Measurements from ENCODE around the gene KRTAP5-5.

DNA sequence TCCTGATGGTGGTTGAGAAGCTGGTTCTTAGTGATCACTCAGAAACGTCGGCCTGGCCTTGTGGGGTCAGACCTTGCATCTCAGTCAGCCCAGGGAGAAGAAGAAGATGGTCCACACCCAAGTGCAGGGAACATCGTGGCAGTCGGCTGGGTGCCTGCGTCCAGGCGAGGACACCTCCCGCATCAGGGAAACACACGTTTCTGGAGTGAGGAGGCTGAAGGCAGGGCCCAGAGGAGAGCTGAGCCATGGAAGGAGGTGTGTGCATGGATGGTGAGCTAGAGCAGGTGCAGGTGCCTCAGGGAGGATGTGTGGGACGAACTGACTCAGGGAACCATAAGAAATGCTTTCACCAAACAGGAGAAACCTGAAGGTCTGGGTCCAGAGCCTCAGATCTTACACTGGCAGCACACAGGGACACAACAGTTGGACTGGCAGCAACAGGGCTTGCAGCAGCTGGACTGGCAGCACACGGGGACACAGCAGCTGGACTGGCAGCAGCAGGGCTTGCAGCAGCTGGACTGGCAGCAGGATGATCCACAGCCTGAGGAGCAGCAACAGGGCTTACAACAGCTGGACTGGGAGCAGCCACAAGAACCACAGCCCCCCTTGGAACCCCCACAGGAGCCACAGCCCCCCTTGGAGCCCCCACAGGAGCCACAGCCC, 32.1 kb upstream of the KRTAP5-5 start:
- TF ChIP-seq HDAC2 (IDR thresholded peaks at IDR 0.05; ENCODE audit: borderline replicate concordance in 1 of 2, low read depth in 2 of 2, low read length in 2 of 2) (no peak), TAF1 (IDR thresholded peaks at IDR 0.05; ENCODE audit: low read depth, low read length) (no peak), BRCA1 (IDR thresholded peaks at IDR 0.05; ENCODE audit: low read depth, low read length) (no peak), POLR2AphosphoS5 (IDR thresholded peaks at IDR 0.05; ENCODE audit: low read depth, low read length) (no peak), HDAC6 (IDR thresholded peaks at IDR 0.05; ENCODE audit: low read depth, low read length) (no peak), CHD2 (IDR thresholded peaks at IDR 0.05; ENCODE audit: low read length) (no peak), POLR2A (IDR thresholded peaks at IDR 0.05; ENCODE audit: control extremely low read depth in 1 of 2, low read depth in 2 of 2, low read length in 2 of 2) (no peak), KDM5A (IDR thresholded peaks at IDR 0.05; ENCODE audit: low read length) (no peak), ATF3 (IDR thresholded peaks at IDR 0.05; ENCODE audit: insufficient read depth, low read depth, low read length) (no peak)
- TF ChIP-seq, protein P1, sequence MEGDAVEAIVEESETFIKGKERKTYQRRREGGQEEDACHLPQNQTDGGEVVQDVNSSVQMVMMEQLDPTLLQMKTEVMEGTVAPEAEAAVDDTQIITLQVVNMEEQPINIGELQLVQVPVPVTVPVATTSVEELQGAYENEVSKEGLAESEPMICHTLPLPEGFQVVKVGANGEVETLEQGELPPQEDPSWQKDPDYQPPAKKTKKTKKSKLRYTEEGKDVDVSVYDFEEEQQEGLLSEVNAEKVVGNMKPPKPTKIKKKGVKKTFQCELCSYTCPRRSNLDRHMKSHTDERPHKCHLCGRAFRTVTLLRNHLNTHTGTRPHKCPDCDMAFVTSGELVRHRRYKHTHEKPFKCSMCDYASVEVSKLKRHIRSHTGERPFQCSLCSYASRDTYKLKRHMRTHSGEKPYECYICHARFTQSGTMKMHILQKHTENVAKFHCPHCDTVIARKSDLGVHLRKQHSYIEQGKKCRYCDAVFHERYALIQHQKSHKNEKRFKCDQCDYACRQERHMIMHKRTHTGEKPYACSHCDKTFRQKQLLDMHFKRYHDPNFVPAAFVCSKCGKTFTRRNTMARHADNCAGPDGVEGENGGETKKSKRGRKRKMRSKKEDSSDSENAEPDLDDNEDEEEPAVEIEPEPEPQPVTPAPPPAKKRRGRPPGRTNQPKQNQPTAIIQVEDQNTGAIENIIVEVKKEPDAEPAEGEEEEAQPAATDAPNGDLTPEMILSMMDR (IDR thresholded peaks at IDR 0.05; ENCODE audit: control extremely low read depth in 1 of 3, insufficient read depth in 1 of 3, low read depth in 1 of 3, low read length in 3 of 3) = no peak
- TF ChIP-seq, protein P2, sequence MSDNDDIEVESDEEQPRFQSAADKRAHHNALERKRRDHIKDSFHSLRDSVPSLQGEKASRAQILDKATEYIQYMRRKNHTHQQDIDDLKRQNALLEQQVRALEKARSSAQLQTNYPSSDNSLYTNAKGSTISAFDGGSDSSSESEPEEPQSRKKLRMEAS (IDR thresholded peaks at IDR 0.05) = no peak
